ENCODE measurements around the gene PITPNM2.
"Not testable (repeated sequence)": the region's sequence is repeated elsewhere in the genome, so short reads cannot be mapped to it uniquely, and the experiment has no call there.

Gene PITPNM2

GRCh38 chr12:123121670-123122069 lies 29.2 kb downstream of the PITPNM2 start:
- DNase-seq (ENCODE audit: low read depth in 2 of 3, low spot score in 2 of 3), result no peak

- no peak for DNase-seq (ENCODE audit: low read depth in 2 of 3, low spot score in 2 of 3)
These were observed 30.3 kb downstream of the PITPNM2 start for GRCh38 chr12:123120452-123121166.

- peak in 1 of 3 experiments; percentile 20 for DNase-seq (ENCODE audit: low read depth in 2 of 3, low spot score in 2 of 3)
These were observed 31.1 kb downstream of the PITPNM2 start for GRCh38 chr12:123119808-123120207.

- no peak for DNase-seq (ENCODE audit: low read depth in 2 of 3, low spot score in 2 of 3)
These were observed 32.4 kb downstream of the PITPNM2 start for GRCh38 chr12:123118497-123118896.

GRCh38 chr12:123115409-123116121 lies 35.3 kb downstream of the PITPNM2 start:
- DNase-seq (ENCODE audit: low read depth in 2 of 3, low spot score in 2 of 3), result no peak

GRCh38 chr12:123114304-123115083 lies 36.4 kb downstream of the PITPNM2 start:
- DNase-seq (ENCODE audit: low read depth in 2 of 3, low spot score in 2 of 3), result no peak

DNA sequence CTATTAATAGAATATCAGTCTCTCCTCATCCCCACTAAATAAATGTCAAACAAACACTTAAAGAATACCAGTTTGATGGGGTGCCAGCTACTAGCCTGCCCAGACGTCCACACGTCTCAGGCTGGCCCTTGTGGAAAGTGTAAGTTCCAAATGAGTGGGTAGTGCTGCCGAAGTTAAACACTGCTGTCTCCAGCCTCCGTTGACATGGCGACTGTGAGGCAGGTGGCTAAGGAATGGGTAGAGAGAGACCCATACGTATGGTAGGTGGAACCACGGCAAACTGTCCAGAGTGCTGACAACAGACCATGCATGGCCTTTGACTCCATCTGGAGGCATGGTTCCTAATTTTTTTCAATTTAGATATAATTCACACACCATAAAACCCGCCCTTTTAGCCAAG lies 37.9 kb downstream of the PITPNM2 start:
- DNase-seq (ENCODE audit: low read depth in 2 of 3, low spot score in 2 of 3), result no peak

DNA sequence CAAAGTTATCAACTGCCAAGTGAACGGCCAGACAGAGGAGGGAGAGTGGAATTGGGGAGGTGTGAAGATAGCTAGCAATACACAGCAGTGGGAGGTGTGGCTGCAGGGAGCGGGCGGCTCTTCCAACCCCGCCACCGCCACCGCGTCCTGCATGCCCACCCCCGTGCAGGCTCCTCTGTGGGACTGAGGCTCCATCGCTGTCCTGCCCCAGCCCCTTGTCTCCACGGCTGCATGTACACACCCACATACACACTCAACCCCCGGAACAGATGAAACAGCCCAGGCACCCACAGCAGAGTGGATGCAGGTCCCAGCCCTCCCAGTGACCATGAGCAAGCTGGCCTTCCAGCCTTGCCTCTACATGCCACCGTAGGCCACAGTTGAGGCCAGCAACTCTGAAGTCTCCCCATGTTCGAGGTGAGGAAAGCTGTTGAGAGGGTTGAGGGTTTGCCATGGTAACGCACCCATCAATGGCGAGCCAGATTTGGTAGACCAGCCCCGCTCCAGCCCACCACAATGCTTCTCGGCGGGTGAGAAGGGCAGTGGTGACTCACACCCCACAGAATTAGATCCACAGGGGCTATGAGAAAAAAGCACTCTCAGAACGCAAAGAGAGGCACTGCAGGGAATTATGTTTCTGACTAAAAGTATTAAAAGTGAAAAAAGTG lies 39.3 kb downstream of the PITPNM2 start:
- peak in 1 of 3 experiments; percentile 29 for DNase-seq (ENCODE audit: low read depth in 2 of 3, low spot score in 2 of 3)

DNA sequence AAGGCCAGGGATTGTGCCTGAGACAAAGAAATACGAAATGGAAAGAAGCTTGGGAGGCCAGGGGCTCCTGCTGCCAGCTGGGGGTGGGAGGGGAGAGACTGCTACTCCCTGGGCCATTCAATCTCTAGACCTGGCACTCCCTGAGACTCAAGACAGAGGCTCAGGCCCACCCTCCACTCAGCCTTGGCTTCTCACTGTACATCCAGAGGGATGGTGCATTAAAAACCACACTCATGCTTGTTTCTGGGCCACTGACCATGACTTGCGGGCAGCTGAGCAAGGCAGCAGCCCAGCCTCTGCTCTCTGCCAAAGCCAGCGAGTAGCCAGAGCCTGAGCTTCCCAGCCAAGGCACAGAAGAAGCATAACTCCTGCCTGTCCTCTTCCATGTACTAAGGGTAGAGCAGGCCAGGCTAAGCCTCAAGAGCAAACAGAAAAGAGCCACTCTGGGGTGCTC lies 41.5 kb downstream of the PITPNM2 start:
- no peak for DNase-seq (ENCODE audit: low read depth in 2 of 3, low spot score in 2 of 3)

- no peak for DNase-seq (ENCODE audit: low read depth in 2 of 3, low spot score in 2 of 3)
These were observed 42.2 kb downstream of the PITPNM2 start for GRCh38 chr12:123108682-123109066.

DNA sequence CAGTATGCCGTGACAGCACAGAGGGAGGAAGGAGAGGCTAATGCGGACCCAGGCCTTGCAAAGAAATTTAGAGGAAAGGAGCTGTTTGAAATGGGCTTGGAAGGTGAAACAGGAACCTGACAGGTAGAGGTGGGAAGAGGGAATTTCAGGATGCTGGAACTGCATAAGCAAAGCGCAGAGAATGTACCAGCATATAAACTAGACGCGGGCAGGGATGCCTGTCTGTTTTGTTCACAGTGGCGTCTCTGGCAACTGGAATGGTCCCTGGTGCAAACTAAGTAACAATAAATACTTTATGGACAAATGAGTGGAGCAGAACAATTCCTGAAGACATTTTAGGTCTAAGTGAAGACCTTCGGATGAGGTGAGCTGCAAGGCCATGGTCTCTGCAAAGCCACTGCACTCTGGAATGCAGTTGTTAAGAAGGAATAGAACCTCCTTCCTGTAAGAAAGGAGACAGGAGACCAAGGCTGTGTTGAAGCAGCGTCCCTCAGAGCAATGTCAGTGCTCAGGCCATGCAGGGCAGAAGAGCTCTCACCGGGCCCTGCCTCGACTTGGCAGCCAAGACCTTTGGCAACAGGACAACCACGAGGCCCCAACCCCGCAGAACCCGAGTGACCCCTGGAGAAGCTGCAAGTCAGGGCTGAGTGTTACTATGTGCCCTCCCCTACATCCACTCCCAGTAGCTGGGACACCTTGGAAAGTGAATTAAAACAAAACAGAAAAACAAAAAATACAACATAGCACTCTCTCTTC lies 42.8 kb downstream of the PITPNM2 start:
- no peak for DNase-seq (ENCODE audit: low read depth in 2 of 3, low spot score in 2 of 3)

- DNase-seq (ENCODE audit: low read depth in 2 of 3, low spot score in 2 of 3), result peak; percentile 30 to 50 (median 38)
These were observed 44.1 kb downstream of the PITPNM2 start for GRCh38 chr12:123106640-123107359.

DNA sequence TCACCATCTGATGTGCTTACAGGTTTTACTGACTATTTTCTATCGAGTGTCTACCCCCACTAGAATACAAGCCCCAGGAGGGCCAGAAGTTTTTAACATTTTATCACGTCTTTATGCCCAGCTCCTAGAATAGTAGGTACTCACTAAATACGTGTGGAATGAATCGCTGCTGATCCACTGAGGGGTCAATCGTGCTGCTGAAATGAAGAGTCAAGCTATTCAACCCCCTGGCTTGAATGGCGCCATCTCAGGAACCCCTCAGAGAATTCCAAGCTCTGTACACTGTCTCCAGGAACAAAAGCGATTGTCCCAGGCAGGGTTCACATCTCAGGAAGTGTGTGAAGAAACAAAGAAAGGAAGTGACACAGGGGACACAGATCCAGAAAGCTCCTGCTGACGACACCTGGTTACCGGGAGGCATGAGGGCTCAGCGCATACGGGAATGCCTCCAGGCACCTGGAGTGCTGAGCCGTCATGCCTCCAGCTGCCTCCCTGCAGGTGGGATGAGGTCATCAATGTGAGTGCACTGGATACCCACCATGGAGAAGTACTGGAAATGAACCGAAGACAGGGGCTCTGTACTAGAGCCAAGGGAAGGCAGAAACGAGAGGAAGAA lies 45.6 kb downstream of the PITPNM2 start:
- DNase-seq (ENCODE audit: low read depth in 2 of 3, low spot score in 2 of 3), result no peak

DNA sequence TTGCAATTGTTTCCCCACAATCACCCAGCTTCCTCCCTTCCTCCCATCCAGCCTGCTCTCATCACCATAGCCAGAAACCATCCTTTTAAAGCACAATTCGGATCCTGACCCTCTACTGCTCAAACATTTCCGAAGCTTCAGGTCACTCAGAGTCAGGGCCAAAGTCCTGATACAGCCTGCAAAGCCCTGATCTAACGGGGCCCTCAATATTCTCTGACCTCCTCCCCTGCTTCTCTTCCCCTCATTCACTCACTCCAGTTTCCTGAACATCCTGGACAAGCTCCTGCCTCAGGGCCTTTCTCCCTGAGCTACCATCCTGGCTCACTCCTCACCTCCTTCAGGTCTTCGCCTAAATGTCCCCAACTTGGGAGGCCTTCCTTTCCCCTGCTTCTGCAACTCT lies 46.1 kb downstream of the PITPNM2 start:
- no peak for DNase-seq (ENCODE audit: low read depth in 2 of 3, low spot score in 2 of 3)

DNA sequence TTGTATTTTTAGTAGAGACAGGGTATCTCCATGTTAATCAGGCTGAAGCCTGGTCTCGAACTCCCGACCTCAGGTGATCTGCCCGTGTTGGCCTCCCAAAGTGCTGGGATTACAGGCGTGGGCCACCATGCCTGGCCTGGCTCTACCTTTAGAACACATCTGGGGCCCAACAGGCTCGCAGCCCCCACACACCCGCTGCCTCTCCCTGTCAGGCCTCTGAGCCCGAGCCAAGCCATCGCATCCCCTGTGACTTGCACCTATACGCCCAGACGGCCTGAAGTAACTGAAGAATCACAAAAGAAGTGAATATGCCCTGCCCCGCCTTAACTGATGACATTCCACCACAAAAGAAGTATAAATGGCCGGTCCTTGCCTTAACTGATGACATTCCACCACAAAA lies 46.8 kb downstream of the PITPNM2 start:
- not testable (repeated sequence) for DNase-seq (ENCODE audit: low read depth in 2 of 3, low spot score in 2 of 3)

GRCh38 chr12:123102781-123103503 lies 47.9 kb downstream of the PITPNM2 start:
- no peak for DNase-seq (ENCODE audit: low read depth in 2 of 3, low spot score in 2 of 3)

DNA sequence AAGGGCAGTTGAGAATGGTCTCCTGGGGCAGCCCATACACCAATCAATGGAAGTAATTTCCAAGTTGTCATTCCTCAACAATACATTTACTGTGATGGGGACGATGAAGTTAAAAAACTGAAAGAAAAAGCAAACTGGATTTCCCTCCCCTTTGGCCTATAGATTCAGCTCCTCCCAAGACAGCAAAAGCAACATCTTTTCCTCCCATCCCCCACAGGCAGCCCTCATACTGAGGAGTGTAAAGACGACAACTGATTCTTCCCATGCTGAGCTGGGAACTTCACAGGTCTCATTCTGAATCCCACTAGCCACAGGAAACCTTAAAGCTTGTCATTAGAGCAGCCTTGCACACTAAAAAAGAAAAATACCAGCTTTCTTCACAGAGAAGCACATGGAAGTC lies 48.5 kb downstream of the PITPNM2 start:
- no peak for DNase-seq (ENCODE audit: low read depth in 2 of 3, low spot score in 2 of 3)

- DNase-seq (ENCODE audit: low read depth in 2 of 3, low spot score in 2 of 3), result no peak
These were observed 49.4 kb downstream of the PITPNM2 start for GRCh38 chr12:123101526-123101925.
